T follicular helper cell (primary cell): ENCODE results near the gene CKS1B.

Source experiments
- DNase-seq: peaks from one replicate; pipeline ENCODE4 v3.0.0-alpha.2; 2020; ENCODE audit warnings: low read depth

Gene CKS1B

DNA sequence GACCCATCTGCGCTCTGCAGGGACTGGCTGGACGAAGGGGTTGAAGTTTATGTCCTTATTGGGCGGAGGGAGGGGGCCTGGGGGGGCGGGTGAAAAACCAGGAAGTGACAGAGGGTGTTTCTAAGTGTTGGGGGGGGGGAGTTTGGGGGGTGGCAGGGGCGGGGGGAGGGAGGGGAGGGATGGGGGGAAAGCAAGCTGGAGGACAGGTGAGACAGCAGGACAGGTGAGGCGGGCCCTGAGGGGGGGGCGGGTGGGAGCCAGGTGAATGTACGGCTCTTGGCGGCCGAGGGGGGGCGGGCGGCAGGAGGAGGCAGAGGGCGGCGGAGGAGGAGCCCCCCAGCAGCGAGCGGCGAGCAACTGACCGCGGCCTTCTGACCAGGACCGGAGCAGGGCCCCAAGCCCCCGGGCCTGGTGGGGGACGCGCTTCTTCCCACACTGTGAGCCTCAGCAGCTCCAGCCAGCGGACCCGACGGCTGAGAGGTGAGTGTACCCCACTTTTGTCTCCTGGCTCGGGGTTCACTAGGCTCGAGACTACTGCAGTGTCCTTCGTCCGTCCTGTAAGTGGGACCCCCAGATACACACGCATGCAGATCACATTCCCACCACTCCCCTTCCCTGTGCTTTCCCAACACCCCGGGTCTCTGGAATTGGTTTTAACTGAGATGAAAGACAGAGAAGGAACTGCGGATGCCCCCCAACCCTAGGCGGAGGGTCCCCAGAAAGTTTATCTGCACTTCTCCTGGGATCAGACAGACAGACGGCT, 28.2 kb downstream of the CKS1B start, which contains the start of gene ZBTB7B:
Gene ZBTB7B (plus strand): TSS at position 339 of the 763 bp plus-strand sequence. CDS start 11,859 bp downstream, outside the sequence.
- no peak for DNase-seq

DNA sequence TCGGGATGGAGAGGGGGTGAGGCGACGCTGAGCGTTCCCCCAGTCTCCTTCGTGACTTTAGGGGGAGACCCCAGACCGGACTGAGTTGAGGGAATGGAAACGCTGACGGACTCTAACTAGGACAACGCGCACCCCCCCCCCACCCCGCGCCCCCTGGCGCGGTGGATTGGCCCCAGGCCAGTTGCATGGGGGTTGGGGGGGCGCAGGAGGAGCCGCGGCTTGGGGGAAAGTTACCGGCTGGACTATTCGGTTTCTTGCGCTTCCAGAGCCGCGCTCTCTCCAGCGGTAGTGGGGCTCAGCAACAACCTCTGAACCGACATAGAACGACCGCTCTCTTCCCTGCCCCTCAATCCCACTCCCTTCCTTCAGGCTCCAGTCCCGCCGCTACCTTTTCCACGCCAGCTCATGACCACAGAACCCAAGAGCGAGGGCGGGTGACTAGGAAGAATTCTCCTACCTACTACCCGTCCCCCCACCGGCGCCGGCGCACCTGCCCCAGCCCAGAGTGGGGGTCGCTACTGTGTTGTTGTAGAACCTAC, 28.8 kb downstream of the CKS1B start:
- DNase-seq: no peak

DNA sequence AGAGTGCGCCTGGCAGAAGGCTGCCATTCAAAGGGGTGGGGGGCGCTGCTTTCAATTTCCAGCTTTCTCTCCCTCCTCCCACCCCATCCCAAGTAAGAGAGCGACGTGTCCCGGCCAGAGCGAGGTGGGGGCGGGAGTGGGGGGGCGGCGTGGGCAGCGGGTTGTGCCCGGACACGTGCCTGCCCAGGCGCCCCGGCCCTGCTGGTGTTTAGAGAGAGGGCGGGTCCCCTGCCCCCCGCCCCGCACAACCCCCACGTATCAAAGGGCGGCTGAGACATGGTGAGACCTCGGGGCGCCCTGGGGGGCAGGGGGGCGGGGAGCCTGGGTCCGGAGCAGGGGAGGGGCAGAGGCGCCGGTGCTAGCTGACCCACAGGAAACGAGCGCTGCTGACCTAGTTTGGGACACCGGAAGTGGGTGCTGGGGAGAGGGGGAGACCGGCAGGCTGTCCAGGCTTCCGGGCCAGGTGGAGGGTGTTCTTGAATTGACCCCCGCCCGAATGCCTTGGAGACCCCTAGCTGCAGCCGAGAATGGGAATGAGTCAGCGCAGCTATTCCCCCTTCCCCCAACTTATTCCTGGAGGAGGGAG, 29.4 kb downstream of the CKS1B start:
- DNase-seq: no peak

DNA sequence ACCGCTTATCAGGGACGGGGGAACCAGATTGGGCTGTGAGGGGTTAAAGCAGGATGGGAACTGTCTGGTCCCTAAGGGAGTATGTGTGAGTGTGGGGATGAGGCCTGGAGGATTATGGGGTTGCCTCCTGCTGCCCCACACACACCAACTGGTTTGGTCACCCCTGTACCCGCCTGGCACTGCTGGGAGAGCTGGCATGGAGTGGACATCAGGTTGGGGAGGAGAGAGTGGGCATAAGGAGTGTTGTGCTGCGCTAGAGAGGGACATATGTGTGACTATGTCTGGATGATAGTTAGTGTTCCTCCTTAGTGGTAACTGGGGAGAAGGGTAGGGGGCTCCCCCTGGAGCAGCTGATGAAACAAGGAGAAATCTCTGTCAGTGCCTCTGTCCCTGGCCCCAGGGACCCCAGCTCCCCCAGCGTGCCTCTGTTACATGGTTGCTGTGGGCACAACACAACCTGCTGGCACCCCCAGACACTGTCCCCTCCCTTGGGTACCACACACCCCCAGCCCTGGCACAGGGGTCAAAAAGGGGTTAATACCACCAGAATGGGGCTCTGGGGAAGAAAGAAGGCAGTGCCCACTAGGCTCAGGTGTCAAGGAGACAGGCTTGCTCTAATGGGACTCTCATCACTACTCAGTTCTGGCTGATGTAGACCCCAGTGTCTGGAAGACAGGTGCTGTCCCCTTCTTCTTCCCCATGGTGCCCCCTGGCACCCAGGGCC, 30.0 kb downstream of the CKS1B start:
- DNase-seq: no peak

DNA sequence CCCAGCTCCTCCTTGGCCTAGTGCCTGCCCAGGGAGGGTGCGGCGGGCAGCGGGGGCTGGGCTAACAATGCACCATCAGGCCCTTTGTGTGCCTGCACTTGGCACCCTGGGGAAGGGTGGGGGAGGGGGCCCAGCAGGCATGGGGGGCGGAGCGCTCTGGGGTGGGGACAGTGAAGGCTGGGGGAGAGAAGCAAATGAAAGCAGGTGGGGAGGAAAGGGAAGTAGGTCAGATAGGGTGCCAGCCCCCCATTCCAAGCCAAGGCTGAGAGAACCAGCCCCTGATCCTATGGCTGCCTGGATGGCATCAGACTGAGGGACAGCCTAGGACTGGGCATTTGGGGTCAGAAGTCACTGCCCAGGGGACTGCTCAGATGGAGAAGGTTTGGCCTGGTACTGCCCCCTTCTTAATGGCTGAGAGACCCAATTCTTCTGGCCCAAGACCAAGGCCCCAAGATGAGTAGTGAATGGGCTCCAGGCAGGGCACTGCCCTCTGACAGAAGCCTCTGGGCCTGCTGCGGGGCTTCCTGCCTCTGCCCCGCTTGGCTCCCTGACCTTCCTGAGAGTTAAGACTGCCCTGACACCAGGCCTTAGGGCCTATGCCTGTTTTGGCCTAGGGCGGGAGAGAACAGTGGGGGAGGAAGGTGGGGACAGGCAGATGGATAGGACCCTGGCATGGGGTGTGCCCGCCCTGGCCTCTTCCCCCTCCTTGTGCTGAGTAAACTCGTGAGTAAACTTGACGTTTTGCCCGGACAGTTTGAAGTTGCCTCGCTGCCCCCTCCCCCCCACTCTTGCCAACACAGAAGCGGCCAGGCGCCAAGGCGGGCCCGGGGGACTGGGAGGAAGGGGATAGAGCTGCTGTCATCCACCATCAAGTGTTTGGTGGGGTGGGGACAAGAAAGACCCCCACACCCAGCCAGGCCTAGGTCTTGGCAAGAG, 30.9 kb downstream of the CKS1B start:
- DNase-seq: no peak

DNA sequence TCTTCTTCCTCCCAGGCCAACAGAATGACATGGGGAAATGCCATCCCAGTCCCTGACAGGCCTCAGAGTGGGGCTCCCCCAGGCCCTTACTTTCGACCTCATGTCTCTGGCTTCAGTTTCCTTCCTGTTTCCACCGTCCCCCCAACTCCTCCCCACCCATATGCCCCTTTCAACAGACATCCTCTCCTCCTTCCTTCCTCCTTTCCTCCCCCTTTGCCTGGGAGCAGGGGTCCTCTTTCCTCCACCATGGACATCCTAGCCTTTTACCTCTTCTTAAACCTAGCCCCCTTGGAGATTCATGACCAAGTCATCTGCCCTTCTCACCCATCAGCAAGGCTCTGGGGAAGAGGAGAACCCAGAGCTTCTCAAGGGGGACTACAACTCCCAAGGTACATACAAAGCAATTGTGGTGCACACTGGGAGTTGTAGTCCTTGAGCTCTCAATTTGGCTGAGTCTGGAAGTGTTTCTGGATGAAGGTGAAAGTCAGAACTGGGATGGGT, 32.2 kb downstream of the CKS1B start:
- DNase-seq: no peak

DNA sequence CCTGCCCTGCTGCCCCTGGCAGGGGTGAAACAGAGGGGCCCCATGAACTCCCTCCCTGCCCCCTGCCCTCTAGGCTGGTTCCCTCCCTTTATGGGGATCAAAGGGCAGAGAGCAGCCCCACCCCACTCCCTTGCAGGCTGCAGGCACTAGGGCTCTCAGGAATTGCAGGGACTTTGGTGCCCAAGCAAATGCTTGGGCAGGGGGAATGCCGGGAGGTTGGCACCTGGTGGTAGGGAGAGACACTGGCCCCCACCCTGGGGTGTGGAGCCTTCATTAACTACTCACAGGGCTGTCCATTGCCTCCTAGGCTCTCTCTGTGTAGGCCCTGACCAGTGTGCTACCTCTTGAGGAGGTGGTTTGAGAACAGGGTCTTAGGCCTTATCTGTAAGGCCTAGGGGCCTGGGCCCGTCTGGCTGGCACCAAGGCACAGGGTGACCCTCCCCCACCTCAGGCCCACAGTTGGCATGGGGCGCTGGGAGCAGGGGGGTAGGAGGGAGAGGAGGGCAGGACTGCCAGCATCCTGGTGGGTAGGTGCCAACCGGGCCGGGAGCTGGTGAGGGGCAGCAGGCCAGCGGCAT, 32.9 kb downstream of the CKS1B start:
- DNase-seq: no peak

DNA sequence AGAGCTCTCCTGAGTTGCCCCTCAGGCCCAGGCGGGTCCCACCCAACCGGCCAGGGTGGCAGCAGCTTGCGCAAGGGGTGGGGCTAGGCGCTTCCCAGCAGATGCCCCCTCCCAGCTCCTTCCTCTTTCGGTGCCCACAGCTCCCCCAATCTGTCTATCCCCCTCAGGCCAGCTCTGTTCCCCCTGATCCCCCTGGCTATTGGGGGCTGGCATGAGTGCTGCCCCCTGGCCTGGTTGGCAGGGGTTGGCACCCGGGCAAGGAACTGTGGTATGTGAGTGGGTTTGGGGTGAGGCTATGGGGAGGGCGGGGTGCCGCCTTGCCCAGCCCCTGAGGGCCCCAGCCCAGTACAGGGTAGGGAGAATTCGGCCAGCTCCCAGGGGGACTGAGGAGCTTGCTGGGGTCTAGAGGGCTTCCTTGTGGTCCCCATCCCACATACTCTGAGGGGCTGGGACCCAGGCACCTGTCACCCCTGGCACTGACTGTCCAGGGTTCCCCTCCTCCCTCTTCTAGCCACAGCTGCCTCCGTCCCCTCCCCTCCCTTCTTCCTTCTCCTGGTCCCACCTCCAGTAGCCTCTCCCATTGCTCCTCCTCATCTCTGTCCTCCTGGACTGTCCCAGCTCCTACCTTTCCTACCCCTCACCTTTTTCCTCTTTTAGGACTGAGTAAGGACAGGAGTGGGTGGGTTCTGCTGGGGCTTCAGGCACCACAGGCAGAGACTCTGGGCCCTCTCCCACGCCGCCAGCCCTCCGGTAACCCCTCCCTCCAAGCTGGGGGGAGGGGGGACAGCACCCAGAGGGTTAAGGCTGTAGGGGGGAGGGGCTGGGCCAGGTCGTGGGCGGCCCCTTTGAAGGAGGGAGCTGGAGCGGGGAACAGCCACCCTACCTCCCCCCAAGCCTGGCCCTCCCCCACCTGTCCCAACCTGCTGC, 33.8 kb downstream of the CKS1B start:
- DNase-seq: no peak

DNA sequence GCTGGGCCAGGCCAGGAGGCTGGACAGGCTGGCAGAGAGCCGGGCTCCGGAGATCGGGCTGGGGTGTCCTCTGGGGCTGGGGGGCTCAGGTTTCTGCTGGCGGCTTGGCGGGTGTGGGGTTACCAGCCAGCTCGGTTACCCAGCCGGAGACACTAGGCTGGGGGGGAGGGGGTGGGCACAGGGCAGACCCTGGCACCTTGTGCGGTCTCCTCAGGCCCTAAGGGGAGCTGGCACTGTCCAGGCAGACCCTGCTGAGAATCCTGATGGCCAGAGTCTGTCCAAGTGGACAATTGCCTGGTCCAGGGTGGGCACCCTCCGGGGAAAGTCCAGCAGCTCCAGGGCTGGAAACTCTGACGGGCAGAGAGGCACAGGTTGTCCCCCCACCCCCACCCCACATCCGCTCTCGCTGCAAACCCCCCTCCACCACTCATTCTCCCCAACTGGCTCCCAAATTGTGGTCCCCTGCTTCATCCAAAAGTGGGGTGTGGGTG, 34.8 kb downstream of the CKS1B start:
- no peak for DNase-seq

DNA sequence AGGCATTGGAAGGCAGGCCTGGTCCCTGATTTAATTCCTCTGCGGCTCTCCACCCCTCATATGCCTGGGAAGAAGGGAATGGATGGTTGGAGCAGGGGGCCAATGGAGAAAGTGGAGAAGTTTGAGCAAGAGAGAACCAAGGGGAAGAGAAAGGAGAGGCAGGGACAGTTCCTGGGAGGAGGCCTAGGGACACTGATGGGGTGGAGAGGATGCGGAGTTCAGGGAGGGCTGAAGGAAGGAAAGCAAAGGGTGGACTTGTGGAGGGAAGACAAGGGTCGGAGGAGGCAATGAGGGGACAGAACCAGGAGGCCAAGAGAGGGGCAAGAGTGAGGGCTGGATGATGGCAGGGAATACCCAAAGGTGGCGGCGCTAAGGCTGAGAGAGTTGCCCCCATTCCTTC, 35.3 kb downstream of the CKS1B start:
- DNase-seq: no peak

DNA sequence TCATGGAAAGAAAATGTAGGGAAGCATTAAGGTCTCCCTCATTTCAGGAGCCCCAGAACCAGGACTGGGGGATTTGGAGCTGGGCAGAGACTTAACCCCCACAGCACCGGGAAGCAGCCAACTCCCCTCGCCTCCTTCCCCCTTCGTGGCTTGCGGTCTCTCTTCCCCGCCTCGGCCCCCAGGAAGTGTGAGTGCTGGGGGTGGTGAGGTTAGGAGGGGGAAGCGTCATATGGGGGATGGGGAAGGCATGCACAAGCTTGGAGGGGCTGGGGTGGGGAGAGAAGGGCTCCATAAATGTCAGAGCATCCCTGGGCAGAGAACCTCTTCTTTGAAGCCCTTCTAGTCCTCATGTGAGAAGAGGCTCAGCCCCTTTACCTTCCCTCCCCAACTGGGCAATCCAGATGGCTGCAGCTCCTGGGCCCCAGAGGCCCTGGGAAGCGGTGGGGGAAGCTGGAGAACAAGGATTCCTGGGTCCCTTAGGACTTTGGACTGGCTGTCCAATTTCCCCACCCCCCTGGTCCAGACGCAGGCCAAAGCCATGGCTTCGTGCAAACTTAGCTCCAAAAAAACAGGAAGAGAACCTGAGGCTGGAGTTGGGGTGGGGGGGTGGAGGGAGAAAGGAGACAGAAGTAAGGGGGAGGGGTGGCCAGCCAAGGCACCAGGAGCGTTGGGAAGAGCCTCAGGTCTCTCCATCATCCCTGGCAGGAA, 35.9 kb downstream of the CKS1B start:
- no peak for DNase-seq

DNA sequence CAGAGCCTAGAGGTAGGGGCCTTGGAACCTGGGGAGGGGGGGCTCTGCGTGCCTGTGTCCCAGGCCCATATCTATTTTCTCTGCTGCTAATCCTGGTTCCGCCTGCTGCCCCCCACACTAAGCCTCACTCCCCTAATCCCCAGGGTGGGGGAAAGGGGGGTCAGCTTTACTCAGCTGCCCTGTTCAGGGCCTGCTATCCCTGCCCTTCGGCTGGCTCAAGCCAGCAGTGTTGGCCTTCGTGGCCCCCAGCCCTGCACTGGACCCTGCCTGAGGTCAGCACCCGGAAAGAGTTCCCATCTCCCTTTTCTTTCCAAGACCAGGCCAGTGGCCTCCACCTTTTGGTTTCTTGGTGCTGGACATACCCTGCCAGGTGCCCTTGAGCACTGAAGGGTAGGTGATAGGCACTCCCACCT, 36.5 kb downstream of the CKS1B start:
- DNase-seq: no peak

DNA sequence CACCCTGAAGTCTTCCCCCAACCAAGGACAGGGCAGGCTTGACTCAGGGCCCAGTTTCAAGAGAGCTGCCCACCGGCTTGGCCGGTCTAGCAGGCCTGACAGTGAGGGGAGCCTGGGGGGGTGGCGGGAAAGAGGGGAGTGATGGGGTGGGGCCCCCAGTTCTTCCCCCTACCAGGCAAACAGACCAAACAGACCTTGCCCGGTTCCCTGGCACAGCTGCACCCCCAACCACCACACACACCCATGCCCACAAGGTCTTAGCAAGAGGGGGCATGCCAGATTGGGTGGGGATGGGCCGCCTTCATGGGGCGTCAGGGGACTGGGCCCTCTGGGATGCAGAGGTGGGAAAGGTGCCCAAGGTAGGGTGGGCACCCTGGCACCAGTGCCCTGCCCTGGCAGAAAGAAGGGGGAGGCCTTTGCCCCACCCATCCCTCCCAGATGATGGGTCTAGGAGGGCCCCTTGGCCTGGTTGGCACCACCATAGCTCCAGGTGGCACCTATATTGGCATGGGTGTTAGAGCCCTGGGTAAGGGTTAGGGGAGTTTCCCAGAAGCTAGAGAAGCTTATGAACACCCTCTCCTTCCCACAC, 37.0 kb downstream of the CKS1B start:
- no peak for DNase-seq

DNA sequence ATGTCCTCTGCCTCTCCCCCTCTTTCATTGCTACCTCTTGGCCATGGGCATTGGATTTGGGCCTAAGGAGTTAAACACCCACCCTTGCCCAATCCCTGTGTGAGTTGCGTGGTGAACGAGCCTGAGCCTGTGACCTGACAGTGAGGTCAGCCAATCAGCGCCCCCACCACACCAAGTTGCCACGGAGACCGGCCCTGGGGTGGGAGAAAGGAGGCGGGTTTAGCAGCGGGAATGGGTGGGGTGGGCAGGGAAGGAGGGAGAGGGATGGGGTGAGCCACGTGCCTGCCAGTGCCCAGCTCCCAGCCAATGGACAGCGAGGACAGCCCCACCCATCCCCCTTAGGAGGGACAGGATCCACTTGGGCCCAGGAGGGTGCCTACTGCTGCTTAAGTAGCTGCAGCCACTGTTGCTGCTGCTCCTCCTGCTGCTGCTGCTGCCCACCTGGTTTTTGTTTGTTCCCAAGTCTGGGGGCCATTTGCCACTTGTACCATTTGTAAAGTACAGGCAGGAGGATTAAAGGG, 37.6 kb downstream of the CKS1B start:
- no peak for DNase-seq

DNA sequence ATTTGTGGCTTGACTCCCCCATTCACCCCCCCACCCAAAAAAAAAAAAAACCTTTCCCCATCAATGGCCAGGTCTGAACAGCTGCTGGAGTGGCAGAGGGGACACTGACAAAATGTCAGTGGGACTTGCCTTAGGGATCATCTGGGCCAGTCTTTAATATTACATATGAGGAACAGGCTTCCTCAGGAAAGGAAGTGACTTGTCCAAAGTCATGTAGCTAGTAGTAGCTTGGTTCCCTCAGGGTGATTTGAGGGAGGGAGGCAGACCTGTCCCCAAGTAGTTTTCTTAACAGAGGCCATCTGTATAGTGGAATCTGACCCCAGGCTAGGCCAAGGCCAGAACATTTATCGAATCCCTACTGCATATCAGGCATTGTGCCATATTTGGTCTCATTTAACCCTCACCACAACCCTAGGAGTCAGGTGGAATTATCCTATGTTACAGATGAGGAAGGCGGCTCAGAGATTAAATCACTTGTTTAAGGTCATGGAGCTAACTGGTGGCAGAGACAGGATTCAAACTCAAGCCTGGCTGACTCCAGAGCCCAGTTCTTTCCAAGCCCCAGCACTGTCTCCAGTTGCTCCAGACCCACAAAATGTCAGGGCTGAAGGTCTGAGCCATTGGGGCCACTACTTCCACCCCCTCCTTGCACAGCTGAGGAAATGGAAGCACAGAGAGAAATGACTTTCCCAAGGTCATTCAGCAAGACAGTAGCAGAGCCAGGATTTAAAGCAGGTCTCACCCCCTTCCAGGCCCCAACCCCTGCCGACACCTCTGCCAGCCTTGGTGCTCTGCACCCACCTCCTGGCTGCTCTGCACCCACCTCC, 38.5 kb downstream of the CKS1B start:
- DNase-seq: no peak

DNA sequence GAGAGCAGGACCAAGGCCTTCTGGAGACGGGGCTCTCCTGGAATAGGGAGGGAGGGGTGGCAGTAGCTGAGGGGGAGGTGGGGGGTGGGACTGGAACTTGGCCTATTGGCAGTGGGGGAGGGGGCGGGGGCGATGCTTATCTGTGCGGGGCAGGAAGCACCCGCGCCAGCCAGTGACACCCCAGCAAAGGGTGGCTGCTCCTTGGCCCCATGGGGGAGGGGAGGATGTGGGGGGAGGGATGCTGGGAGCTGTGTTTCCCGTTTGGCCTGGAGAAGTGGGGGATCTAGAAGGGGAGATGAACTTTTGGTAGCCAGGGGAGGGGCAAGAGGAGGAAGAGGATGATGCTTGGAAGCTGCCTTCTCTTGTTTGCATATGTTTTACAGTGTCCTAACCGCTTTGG, 39.2 kb downstream of the CKS1B start:
- DNase-seq: no peak

DNA sequence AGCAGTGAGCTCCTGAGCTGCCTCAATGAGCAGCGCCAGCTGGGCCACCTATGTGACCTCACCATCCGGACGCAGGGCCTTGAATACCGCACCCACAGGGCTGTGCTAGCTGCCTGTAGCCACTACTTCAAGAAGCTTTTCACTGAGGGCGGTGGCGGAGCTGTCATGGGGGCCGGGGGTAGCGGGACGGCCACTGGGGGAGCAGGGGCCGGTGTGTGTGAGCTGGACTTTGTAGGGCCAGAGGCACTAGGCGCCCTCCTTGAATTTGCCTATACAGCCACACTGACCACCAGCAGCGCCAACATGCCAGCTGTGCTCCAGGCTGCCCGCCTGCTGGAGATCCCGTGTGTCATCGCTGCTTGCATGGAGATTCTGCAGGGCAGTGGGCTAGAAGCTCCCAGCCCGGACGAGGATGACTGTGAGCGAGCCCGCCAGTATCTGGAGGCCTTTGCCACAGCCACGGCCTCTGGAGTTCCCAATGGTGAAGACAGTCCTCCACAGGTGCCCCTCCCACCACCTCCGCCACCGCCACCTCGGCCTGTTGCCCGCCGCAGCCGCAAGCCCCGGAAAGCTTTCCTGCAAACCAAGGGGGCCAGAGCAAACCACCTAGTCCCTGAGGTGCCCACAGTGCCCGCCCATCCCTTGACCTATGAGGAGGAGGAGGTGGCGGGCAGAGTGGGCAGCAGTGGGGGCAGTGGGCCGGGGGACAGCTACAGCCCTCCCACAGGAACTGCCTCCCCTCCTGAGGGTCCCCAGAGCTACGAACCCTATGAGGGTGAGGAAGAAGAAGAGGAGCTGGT, 40.4 kb downstream of the CKS1B start:
- DNase-seq: no peak
